GM23338 (cell line): ENCODE results near the gene ABAT. TPM values are rescaled to one million over a fixed set of nuclear protein-coding genes. Genes with fewer than 3 reads are reported as not detected.

Experiments
- ATAC-seq: fragments of 200-7000 bp; cut with Tn5 transposase; 3 replicates; pipeline ENCODE4 v1.9.1; 2020
- DNase-seq: peaks from one replicate; pipeline ENCODE4 v3.0.0-alpha.2; 2015; ENCODE audit warnings: low spot score
- H2AFZ ChIP-seq: fragments of 200-600 bp; sonication (generic); 2 replicates; pipeline ENCODE4 v1.8.0; 2016; ENCODE audit warnings: antibody characterized with exemption, mild to moderate bottlenecking, moderate library complexity
- H3F3A ChIP-seq: fragments of 200-600 bp; sonication (generic); replicated peaks from 2 replicates; pipeline ENCODE4 v1.8.0; 2017; ENCODE audit warnings: antibody characterized with exemption, mixed run types, low read depth
- H3K27ac ChIP-seq: fragments of 200-600 bp; sonication (generic); 2 replicates; pipeline ENCODE4 v1.6.1; 2016; ENCODE audit warnings: low read depth
- H3K27me3 ChIP-seq: fragments of 200-600 bp; sonication (generic); 2 replicates; pipeline ENCODE4 v1.8.0; 2016; ENCODE audit warnings: mild to moderate bottlenecking, mixed run types, moderate library complexity; ENCODE audit not compliant: insufficient read depth
- H3K36me3 ChIP-seq: fragments of 200-600 bp; sonication (generic); 2 replicates; pipeline ENCODE4 v1.8.0; 2016; ENCODE audit warnings: mild to moderate bottlenecking; ENCODE audit not compliant: insufficient read depth
- H3K4me1 ChIP-seq: fragments of 200-600 bp; sonication (generic); 2 replicates; pipeline ENCODE4 v1.8.0; 2016; ENCODE audit warnings: mild to moderate bottlenecking, moderate library complexity; ENCODE audit not compliant: insufficient read depth
- H3K4me2 ChIP-seq: fragments of 200-600 bp; sonication (generic); 2 replicates; pipeline ENCODE4 v1.7.1; 2017; ENCODE audit warnings: mixed run types
- H3K4me3 ChIP-seq: fragments of 200-600 bp; sonication (generic); 2 replicates; pipeline ENCODE4 v1.6.1; 2016; ENCODE audit warnings: mixed run types
- H3K79me2 ChIP-seq: fragments of 200-600 bp; sonication (generic); replicated peaks from 2 replicates; pipeline ENCODE4 v1.8.0; 2017; ENCODE audit warnings: mild to moderate bottlenecking; ENCODE audit not compliant: insufficient read depth
- H3K9me2 ChIP-seq: fragments of 200-600 bp; sonication (generic); 2 replicates; pipeline ENCODE4 v1.8.0; 2017; ENCODE audit not compliant: insufficient read depth
- H4K20me1 ChIP-seq: fragments of 200-600 bp; sonication (generic); replicated peaks from 2 replicates; pipeline ENCODE4 v1.8.0; 2017; ENCODE audit warnings: mild to moderate bottlenecking; ENCODE audit not compliant: insufficient read depth
- H3K27ac Mint-ChIP-seq: 2 replicates; pipeline ENCODE4 v1.8.0; 2020; ENCODE audit warnings: inconsistent platforms, mild to moderate bottlenecking, moderate library complexity, mixed read lengths
- H3K27me3 Mint-ChIP-seq: 3 replicates; pipeline ENCODE4 v1.8.0; 2022; ENCODE audit warnings: low read depth, mild to moderate bottlenecking, moderate library complexity, mixed read lengths, inconsistent platforms; ENCODE audit not compliant: insufficient read depth, poor library complexity
- H3K36me3 Mint-ChIP-seq: 3 replicates; pipeline ENCODE4 v1.8.0; 2021; ENCODE audit warnings: low read depth, mild to moderate bottlenecking, inconsistent platforms, moderate library complexity, mixed read lengths
- H3K4me1 Mint-ChIP-seq: 3 replicates; pipeline ENCODE4 v1.8.0; 2020; ENCODE audit warnings: mild to moderate bottlenecking, inconsistent platforms, mixed read lengths
- H3K4me3 Mint-ChIP-seq: 3 replicates; pipeline ENCODE4 v1.8.0; 2021; ENCODE audit warnings: moderate library complexity, mild to moderate bottlenecking, inconsistent platforms, mixed read lengths
- H3K9me3 Mint-ChIP-seq: 3 replicates; pipeline ENCODE4 v1.8.0; 2020; ENCODE audit warnings: moderate library complexity, mild to moderate bottlenecking, inconsistent platforms, mixed read lengths
- EZH2 ChIP-seq: fragments of 200-600 bp; sonication (generic); IDR thresholded peaks from one replicate; pipeline ENCODE4 v1.8.0; 2017; ENCODE audit warnings: antibody characterized with exemption, mild to moderate bottlenecking, low read depth; ENCODE audit not compliant: unreplicated experiment
- EZH2phosphoT487 ChIP-seq: fragments of 200-600 bp; sonication (generic); IDR thresholded peaks from one replicate; pipeline ENCODE4 v1.8.1; 2018; ENCODE audit warnings: antibody characterized with exemption; ENCODE audit not compliant: unreplicated experiment
- JUNB ChIP-seq: IDR thresholded peaks from one replicate; pipeline ENCODE4 v1.6.1; 2016; ENCODE audit warnings: antibody characterized with exemption; ENCODE audit not compliant: unreplicated experiment
- NANOG ChIP-seq: IDR thresholded peaks from 2 replicates; pipeline ENCODE4 v1.6.1; 2016; ENCODE audit warnings: antibody characterized with exemption, borderline replicate concordance
- POLR2AphosphoS5 ChIP-seq: IDR thresholded peaks from 2 replicates; pipeline ENCODE4 v1.6.1; 2016; ENCODE audit warnings: antibody characterized with exemption, low read depth
- STAT1 ChIP-seq: IDR thresholded peaks from one replicate; pipeline ENCODE4 v1.6.1; 2016; ENCODE audit warnings: antibody characterized with exemption; ENCODE audit not compliant: unreplicated experiment
- ZNF331 ChIP-seq: fragments of 250-450 bp; sonication (Bioruptor Pico); IDR thresholded peaks from 2 replicates; pipeline ENCODE4 v1.5.0; 2020; ENCODE audit warnings: low read depth, mild to moderate bottlenecking, moderate library complexity
- polyA plus RNA-seq: library from polyadenylated mRNA; unstranded; fragments of >200 nt; fragmentation: Nextera tagmentation; extraction: Ambion mirVana; gene quantifications from 2 replicates; pipeline ENCODE4 v1.2.1, GENCODE V29; 2016
- total RNA-seq: library from RNA; depleted of rRNA; stranded (reverse); fragments of >200 nt; shearing (Covaris generic); gene quantifications from 2 replicates; pipeline ENCODE4 v1.2.3, GENCODE V29; 2014
- TF ChIP-seq, protein P1 (sequence below): fragments of 250-450 bp; sonication (Bioruptor Pico); IDR thresholded peaks from 2 replicates; pipeline ENCODE4 v1.5.0; 2020; ENCODE audit warnings: mild to moderate bottlenecking, moderate library complexity
- TF ChIP-seq, protein P2 (sequence below): IDR thresholded peaks from one replicate; pipeline ENCODE4 v1.6.1; 2018; ENCODE audit warnings: antibody characterized with exemption; ENCODE audit not compliant: unreplicated experiment
- TF ChIP-seq, protein P3 (sequence below): IDR thresholded peaks from 2 replicates; pipeline ENCODE4 v1.6.1; 2016; ENCODE audit warnings: antibody characterized with exemption

ABAT gene
- total and polyA plus RNA-seq, 2 experiments from 2014 or later = 4.4 to 8.8 TPM

DNA sequence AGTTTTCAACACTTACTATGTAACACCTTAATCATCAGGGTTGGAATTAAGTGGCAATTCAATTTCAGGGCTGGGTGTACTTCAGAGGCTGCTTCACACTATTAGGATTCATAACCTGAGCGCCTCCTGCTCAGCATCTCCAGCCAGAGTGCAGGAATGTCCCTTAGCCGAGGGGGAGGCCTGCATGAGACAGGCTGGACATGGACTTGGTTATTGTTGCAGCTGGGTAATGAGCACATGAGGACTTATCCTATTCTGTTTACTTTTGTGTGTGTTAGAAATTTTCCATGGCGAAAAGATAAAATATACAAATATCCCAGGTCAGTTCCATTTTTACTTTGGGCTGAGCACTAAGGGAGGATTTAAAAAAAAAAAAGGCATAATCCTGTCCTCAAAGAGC lies 133.6 kb downstream of the ABAT start:
- Mint-ChIP-seq H3K27ac (no peak overlapping the region), H3K36me3 (peaks cover 96% of the 10 kb centered on the region), H3K4me1 (no peaks in the 10 kb centered on the region), H3K9me3 (no peaks in the 10 kb centered on the region; the same call in 2 of the 3 replicates), H3K4me3 (no peak overlapping the region), H3K27me3 (peaks cover 7% of the 10 kb centered on the region)
- H3K36me3 ChIP-seq = peaks cover 77% of the 10 kb centered on the region
- H3K4me2 ChIP-seq = no peak overlapping the region
- H3K4me3 ChIP-seq = no peak overlapping the region
- no peak for ATAC-seq
- H3K9me2 ChIP-seq = no peaks in the 10 kb centered on the region
- no peak for DNase-seq
- H3F3A ChIP-seq = peaks cover 19% of the 10 kb centered on the region; the same call in 1 of the 2 replicates
- no peaks in the 10 kb centered on the region for H3K4me1 ChIP-seq
- H4K20me1 ChIP-seq = peaks cover 19% of the 10 kb centered on the region
- H3K27ac ChIP-seq = no peak overlapping the region
- H2AFZ ChIP-seq = no peak overlapping the region
- H3K79me2 ChIP-seq = peaks cover 46% of the 10 kb centered on the region
- TF ChIP-seq, protein P1, sequence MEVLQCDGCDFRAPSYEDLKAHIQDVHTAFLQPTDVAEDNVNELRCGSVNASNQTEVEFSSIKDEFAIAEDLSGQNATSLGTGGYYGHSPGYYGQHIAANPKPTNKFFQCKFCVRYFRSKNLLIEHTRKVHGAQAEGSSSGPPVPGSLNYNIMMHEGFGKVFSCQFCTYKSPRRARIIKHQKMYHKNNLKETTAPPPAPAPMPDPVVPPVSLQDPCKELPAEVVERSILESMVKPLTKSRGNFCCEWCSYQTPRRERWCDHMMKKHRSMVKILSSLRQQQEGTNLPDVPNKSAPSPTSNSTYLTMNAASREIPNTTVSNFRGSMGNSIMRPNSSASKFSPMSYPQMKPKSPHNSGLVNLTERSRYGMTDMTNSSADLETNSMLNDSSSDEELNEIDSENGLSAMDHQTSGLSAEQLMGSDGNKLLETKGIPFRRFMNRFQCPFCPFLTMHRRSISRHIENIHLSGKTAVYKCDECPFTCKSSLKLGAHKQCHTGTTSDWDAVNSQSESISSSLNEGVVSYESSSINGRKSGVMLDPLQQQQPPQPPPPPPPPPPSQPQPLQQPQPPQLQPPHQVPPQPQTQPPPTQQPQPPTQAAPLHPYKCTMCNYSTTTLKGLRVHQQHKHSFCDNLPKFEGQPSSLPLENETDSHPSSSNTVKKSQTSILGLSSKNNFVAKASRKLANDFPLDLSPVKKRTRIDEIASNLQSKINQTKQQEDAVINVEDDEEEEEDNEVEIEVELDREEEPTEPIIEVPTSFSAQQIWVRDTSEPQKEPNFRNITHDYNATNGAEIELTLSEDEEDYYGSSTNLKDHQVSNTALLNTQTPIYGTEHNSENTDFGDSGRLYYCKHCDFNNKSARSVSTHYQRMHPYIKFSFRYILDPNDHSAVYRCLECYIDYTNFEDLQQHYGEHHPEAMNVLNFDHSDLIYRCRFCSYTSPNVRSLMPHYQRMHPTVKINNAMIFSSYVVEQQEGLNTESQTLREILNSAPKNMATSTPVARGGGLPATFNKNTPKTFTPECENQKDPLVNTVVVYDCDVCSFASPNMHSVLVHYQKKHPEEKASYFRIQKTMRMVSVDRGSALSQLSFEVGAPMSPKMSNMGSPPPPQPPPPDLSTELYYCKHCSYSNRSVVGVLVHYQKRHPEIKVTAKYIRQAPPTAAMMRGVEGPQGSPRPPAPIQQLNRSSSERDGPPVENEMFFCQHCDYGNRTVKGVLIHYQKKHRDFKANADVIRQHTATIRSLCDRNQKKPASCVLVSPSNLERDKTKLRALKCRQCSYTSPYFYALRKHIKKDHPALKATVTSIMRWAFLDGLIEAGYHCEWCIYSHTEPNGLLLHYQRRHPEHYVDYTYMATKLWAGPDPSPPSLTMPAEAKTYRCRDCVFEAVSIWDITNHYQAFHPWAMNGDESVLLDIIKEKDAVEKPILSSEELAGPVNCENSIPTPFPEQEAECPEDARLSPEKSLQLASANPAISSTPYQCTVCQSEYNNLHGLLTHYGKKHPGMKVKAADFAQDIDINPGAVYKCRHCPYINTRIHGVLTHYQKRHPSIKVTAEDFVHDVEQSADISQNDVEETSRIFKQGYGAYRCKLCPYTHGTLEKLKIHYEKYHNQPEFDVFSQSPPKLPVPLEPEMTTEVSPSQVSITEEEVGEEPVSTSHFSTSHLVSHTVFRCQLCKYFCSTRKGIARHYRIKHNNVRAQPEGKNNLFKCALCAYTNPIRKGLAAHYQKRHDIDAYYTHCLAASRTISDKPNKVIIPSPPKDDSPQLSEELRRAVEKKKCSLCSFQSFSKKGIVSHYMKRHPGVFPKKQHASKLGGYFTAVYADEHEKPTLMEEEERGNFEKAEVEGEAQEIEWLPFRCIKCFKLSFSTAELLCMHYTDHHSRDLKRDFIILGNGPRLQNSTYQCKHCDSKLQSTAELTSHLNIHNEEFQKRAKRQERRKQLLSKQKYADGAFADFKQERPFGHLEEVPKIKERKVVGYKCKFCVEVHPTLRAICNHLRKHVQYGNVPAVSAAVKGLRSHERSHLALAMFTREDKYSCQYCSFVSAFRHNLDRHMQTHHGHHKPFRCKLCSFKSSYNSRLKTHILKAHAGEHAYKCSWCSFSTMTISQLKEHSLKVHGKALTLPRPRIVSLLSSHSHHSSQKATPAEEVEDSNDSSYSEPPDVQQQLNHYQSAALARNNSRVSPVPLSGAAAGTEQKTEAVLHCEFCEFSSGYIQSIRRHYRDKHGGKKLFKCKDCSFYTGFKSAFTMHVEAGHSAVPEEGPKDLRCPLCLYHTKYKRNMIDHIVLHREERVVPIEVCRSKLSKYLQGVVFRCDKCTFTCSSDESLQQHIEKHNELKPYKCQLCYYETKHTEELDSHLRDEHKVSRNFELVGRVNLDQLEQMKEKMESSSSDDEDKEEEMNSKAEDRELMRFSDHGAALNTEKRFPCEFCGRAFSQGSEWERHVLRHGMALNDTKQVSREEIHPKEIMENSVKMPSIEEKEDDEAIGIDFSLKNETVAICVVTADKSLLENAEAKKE (CRISPR knock-in tag) = no peak
- TF ChIP-seq, protein P2, sequence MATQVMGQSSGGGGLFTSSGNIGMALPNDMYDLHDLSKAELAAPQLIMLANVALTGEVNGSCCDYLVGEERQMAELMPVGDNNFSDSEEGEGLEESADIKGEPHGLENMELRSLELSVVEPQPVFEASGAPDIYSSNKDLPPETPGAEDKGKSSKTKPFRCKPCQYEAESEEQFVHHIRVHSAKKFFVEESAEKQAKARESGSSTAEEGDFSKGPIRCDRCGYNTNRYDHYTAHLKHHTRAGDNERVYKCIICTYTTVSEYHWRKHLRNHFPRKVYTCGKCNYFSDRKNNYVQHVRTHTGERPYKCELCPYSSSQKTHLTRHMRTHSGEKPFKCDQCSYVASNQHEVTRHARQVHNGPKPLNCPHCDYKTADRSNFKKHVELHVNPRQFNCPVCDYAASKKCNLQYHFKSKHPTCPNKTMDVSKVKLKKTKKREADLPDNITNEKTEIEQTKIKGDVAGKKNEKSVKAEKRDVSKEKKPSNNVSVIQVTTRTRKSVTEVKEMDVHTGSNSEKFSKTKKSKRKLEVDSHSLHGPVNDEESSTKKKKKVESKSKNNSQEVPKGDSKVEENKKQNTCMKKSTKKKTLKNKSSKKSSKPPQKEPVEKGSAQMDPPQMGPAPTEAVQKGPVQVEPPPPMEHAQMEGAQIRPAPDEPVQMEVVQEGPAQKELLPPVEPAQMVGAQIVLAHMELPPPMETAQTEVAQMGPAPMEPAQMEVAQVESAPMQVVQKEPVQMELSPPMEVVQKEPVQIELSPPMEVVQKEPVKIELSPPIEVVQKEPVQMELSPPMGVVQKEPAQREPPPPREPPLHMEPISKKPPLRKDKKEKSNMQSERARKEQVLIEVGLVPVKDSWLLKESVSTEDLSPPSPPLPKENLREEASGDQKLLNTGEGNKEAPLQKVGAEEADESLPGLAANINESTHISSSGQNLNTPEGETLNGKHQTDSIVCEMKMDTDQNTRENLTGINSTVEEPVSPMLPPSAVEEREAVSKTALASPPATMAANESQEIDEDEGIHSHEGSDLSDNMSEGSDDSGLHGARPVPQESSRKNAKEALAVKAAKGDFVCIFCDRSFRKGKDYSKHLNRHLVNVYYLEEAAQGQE = no peak
- TF ChIP-seq EZH2phosphoT487 (no peak), STAT1 (no peak), NANOG (no peak), JUNB (no peak), POLR2AphosphoS5 (no peak), EZH2 (no peak), ZNF331 (CRISPR knock-in tag) (no peak)
- TF ChIP-seq, protein P3, sequence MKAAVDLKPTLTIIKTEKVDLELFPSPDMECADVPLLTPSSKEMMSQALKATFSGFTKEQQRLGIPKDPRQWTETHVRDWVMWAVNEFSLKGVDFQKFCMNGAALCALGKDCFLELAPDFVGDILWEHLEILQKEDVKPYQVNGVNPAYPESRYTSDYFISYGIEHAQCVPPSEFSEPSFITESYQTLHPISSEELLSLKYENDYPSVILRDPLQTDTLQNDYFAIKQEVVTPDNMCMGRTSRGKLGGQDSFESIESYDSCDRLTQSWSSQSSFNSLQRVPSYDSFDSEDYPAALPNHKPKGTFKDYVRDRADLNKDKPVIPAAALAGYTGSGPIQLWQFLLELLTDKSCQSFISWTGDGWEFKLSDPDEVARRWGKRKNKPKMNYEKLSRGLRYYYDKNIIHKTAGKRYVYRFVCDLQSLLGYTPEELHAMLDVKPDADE = no peak
- no peaks in the 10 kb centered on the region for H3K27me3 ChIP-seq
